Neural progenitor cell (in vitro differentiated cells): ENCODE data around the gene MICB. TPM values are rescaled to one million over a fixed set of nuclear protein-coding genes. Genes with fewer than 3 reads are reported as not detected.
"Not testable (repeated sequence)": the region's sequence is repeated elsewhere in the genome, so short reads cannot be mapped to it uniquely, and the experiment has no call there.

Experiments used
- DNase-seq: peaks from one replicate; pipeline ENCODE4 v3.0.0-alpha.2; 2016; ENCODE audit warnings: low spot score
- H2AFZ ChIP-seq: fragments of 200-600 bp; sonication (generic); replicated peaks from 2 replicates; pipeline ENCODE4 v1.6.1; 2016; ENCODE audit warnings: antibody characterized with exemption
- H3F3A ChIP-seq: fragments of 200-600 bp; sonication (generic); 2 replicates; pipeline ENCODE4 v1.6.1; 2016; ENCODE audit warnings: antibody characterized with exemption, low read depth
- H3K27ac ChIP-seq: fragments of 200-600 bp; sonication (generic); 2 replicates; pipeline ENCODE4 v1.5.1; 2016; ENCODE audit warnings: mild to moderate bottlenecking
- H3K27me3 ChIP-seq: fragments of 200-600 bp; sonication (generic); 2 replicates; pipeline ENCODE4 v1.6.1; 2016; ENCODE audit warnings: mild to moderate bottlenecking, moderate library complexity
- H3K36me3 ChIP-seq: fragments of 200-600 bp; sonication (generic); 2 replicates; pipeline ENCODE4 v1.5.1; 2016
- H3K4me1 ChIP-seq: fragments of 200-600 bp; sonication (generic); 2 replicates; pipeline ENCODE4 v1.6.1; 2016; ENCODE audit warnings: mixed run types
- H3K4me2 ChIP-seq: fragments of 200-600 bp; sonication (generic); 2 replicates; pipeline ENCODE4 v1.6.1; 2016
- H3K4me3 ChIP-seq: fragments of 200-600 bp; sonication (generic); 2 replicates; pipeline ENCODE4 v1.5.1; 2016
- H3K79me2 ChIP-seq: fragments of 200-600 bp; sonication (generic); 2 replicates; pipeline ENCODE4 v1.6.1; 2016; ENCODE audit warnings: low read depth
- H3K9ac ChIP-seq: fragments of 200-600 bp; sonication (generic); 2 replicates; pipeline ENCODE4 v1.6.1; 2016
- H3K9me3 ChIP-seq: fragments of 200-600 bp; sonication (generic); 2 replicates; pipeline ENCODE4 v1.5.1; 2016; ENCODE audit warnings: low read depth
- H4K20me1 ChIP-seq: fragments of 200-600 bp; sonication (generic); 2 replicates; pipeline ENCODE4 v1.6.1; 2016; ENCODE audit warnings: low read depth
- H3K27ac Mint-ChIP-seq: 3 replicates; pipeline ENCODE4 v1.8.0; 2021; ENCODE audit warnings: mixed read lengths
- H3K27me3 Mint-ChIP-seq: 2 replicates; pipeline ENCODE4 v1.8.0; 2022; ENCODE audit warnings: low read depth, mild to moderate bottlenecking, inconsistent platforms, moderate library complexity, mixed read lengths; ENCODE audit not compliant: insufficient read depth
- H3K36me3 Mint-ChIP-seq: 3 replicates; pipeline ENCODE4 v1.8.0; 2021; ENCODE audit warnings: mixed read lengths
- H3K4me1 Mint-ChIP-seq: 3 replicates; pipeline ENCODE4 v1.8.0; 2021; ENCODE audit warnings: mixed read lengths
- H3K4me3 Mint-ChIP-seq: 3 replicates; pipeline ENCODE4 v1.8.0; 2021; ENCODE audit warnings: mild to moderate bottlenecking, moderate library complexity, mixed read lengths
- H3K9me3 Mint-ChIP-seq: 3 replicates; pipeline ENCODE4 v1.8.0; 2020; ENCODE audit warnings: mixed read lengths
- CTCF ChIP-seq: fragments of 200-600 bp; sonication (generic); IDR thresholded peaks from 2 replicates; pipeline ENCODE4 v1.5.1; 2017; ENCODE audit warnings: antibody characterized with exemption, mild to moderate bottlenecking
- EZH2 ChIP-seq: fragments of 200-600 bp; sonication (generic); IDR thresholded peaks from 2 replicates; pipeline ENCODE4 v1.6.1; 2017; ENCODE audit warnings: antibody characterized with exemption, mild to moderate bottlenecking, moderate library complexity
- EZH2phosphoT487 ChIP-seq: fragments of 200-600 bp; sonication (generic); IDR thresholded peaks from 2 replicates; pipeline ENCODE4 v1.6.1; 2017; ENCODE audit warnings: antibody characterized with exemption
- total RNA-seq: library from RNA; depleted of rRNA; stranded (reverse); fragments of >200 nt; gene quantifications from 2 replicates; pipeline ENCODE4 v1.2.3, GENCODE V29; 2015; ENCODE audit warnings: low replicate concordance

The MICB gene
- total RNA-seq, 1 donor from 2014 or later = 9.1 TPM

DNA sequence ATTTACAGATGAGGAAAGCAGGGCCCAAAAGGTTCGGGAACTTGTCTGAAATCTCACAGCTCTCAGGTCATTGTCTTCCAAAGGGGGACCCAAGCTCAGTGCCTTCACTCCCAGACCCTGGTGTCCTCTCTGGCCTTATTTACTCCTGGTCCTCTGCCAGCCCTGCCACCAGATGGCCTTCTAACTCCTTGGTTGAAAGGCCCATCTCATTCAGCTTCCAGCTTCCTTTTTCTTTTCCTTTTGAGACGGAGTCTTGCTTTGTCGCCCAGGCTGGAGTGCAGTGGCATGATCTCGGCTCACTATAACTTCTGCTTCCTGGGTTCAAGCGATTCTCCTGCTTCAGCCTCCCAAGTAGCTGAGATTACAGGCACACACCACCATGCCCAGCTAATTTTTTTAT, 53.4 kb downstream of the MICB start:
- not testable (repeated sequence) for H3K9ac ChIP-seq, H3K9me3 ChIP-seq, H2AFZ ChIP-seq, H4K20me1 ChIP-seq, H3K4me2 ChIP-seq, H3K27ac Mint-ChIP-seq, H3K27ac ChIP-seq, H3K4me3 ChIP-seq, H3K36me3 ChIP-seq, H3K4me1 ChIP-seq, H3K27me3 ChIP-seq, H3K27me3 Mint-ChIP-seq, H3K9me3 Mint-ChIP-seq
- peak overlapping the region; percentile 38 for H3K4me3 Mint-ChIP-seq
- TF ChIP-seq CTCF = peak; percentile 60
- Histone ChIP-seq H3F3A (peaks cover 28% of the 10 kb centered on the region), H3K79me2 (peaks cover 28% of the 10 kb centered on the region)
- peaks cover 22% of the 10 kb centered on the region for H3K4me1 Mint-ChIP-seq
- H3K36me3 Mint-ChIP-seq = peaks cover 13% of the 10 kb centered on the region
- DNase-seq = peak; percentile 70

DNA sequence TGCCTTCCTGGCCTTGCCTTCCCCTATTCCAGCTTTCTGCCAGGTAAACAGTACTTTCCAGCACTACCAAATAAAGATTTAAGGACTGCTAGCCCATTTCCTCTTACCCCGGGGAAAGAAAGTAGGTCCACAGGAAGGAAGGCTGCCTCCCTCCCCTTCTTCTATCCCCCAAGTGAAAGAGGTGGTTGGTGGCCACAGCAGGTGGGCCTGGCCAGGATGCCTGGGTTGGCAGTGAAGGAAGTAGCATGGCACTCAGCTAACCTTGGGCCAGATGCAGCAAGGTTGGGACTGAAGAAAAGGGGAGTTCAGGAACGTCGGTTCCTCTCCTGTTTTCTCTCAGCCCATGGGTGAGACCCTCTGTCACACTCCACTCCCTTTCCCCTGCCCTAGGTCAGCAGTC, 58.4 kb downstream of the MICB start:
- H3K4me3 Mint-ChIP-seq = no peak overlapping the region
- H3K9ac ChIP-seq = no peak overlapping the region
- H3K79me2 ChIP-seq = peaks cover 11% of the 10 kb centered on the region
- H3K27ac ChIP-seq = no peak overlapping the region
- no peaks in the 10 kb centered on the region for H3K27me3 ChIP-seq
- no peaks in the 10 kb centered on the region for H3F3A ChIP-seq
- no peak overlapping the region for H3K4me2 ChIP-seq
- no peaks in the 10 kb centered on the region for H3K9me3 Mint-ChIP-seq
- H3K27me3 Mint-ChIP-seq = peaks cover 6% of the 10 kb centered on the region
- no peak overlapping the region for H3K4me3 ChIP-seq
- H3K4me1 Mint-ChIP-seq = no peaks in the 10 kb centered on the region
- TF ChIP-seq EZH2 = no peak
- TF ChIP-seq CTCF = no peak
- TF ChIP-seq EZH2phosphoT487 = no peak
- H2AFZ ChIP-seq = no peak overlapping the region
- H3K36me3 ChIP-seq = no peaks in the 10 kb centered on the region
- DNase-seq = no peak
- peaks cover 15% of the 10 kb centered on the region for H3K36me3 Mint-ChIP-seq
- no peaks in the 10 kb centered on the region for H4K20me1 ChIP-seq
- no peaks in the 10 kb centered on the region for H3K9me3 ChIP-seq
- no peaks in the 10 kb centered on the region for H3K4me1 ChIP-seq
- H3K27ac Mint-ChIP-seq = no peak overlapping the region

- peaks cover 13% of the 10 kb centered on the region for H3K36me3 Mint-ChIP-seq
- H3K4me2 ChIP-seq = no peak overlapping the region
- H3K27me3 ChIP-seq = no peaks in the 10 kb centered on the region
- no peaks in the 10 kb centered on the region for H3K9me3 Mint-ChIP-seq
- no peak overlapping the region for H2AFZ ChIP-seq
- H3K79me2 ChIP-seq = peaks cover 3% of the 10 kb centered on the region
- DNase-seq = no peak
- H3K27ac Mint-ChIP-seq = no peak overlapping the region
- H3K4me1 Mint-ChIP-seq = no peaks in the 10 kb centered on the region
- H3K27ac ChIP-seq = no peak overlapping the region
- no peaks in the 10 kb centered on the region for H3F3A ChIP-seq
- H4K20me1 ChIP-seq = no peaks in the 10 kb centered on the region
- no peaks in the 10 kb centered on the region for H3K36me3 ChIP-seq
- no peak overlapping the region for H3K4me3 Mint-ChIP-seq
- H3K4me3 ChIP-seq = no peak overlapping the region
- TF ChIP-seq EZH2phosphoT487 (no peak), EZH2 (no peak), CTCF (no peak)
- H3K9me3 ChIP-seq = no peaks in the 10 kb centered on the region
- no peak overlapping the region for H3K9ac ChIP-seq
- H3K4me1 ChIP-seq = no peaks in the 10 kb centered on the region
- H3K27me3 Mint-ChIP-seq = no peaks in the 10 kb centered on the region
Observed at GRCh38 chr6:31557443-31558317, 59.7 kb downstream of the MICB start.
